ENCODE measurements around the gene ZNF648.
A peak's percentile ranks its signal among the peaks of the same experiment; 100 is the strongest.

ZNF648 gene

GRCh38 chr1:182092336-182092735, 30.8 kb upstream of the ZNF648 start:
- H3K9me3 ChIP-seq (ENCODE audit: severe bottlenecking), result no peaks in the 10 kb centered on the region
- H3K4me1 ChIP-seq (ENCODE audit: insufficient read depth, poor library complexity, severe bottlenecking), result peaks cover 12% of the 10 kb centered on the region
- H3K27me3 ChIP-seq (ENCODE audit: insufficient read depth, poor library complexity, severe bottlenecking), result no peaks in the 10 kb centered on the region
- ATAC-seq (ENCODE audit: low read depth) (no peak), DNase-seq (ENCODE audit: low spot score) (no peak)
- H3K36me3 ChIP-seq (ENCODE audit: low read depth), result no peaks in the 10 kb centered on the region
- no peak overlapping the region for H3K4me3 ChIP-seq (ENCODE audit: severe bottlenecking)
- no peak overlapping the region for H3K27ac ChIP-seq (ENCODE audit: poor library complexity, severe bottlenecking)
- TF ChIP-seq CTCF (IDR thresholded peaks at IDR 0.05; ENCODE audit: poor library complexity, severe bottlenecking), result no peak

DNA sequence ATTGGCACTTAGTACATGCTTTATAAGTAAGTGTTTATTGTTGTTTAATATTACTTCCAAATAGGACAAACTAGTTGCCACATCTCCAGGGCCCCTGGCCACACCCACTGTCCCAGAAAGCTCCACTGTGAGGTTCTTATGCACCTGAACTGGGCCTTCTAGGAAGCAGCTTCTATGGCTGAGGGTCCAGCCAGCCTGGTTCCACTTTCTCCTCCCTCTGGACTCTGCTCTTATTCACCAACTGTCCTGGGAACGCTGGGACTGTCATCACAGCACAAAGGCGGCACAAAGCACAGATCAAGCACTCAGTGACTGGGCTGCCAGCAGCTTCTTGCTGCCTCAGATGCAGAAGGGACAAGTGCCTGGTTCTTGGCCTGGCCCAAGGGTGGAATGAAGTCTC, 29.6 kb upstream of the ZNF648 start:
- ATAC-seq (ENCODE audit: low read depth) (no peak), DNase-seq (ENCODE audit: low spot score) (no peak)
- Histone ChIP-seq H3K4me1 (ENCODE audit: insufficient read depth, poor library complexity, severe bottlenecking) (peaks cover 13% of the 10 kb centered on the region), H3K27ac (ENCODE audit: poor library complexity, severe bottlenecking) (no peak overlapping the region), H3K36me3 (ENCODE audit: low read depth) (no peaks in the 10 kb centered on the region), H3K27me3 (ENCODE audit: insufficient read depth, poor library complexity, severe bottlenecking) (no peaks in the 10 kb centered on the region), H3K4me3 (ENCODE audit: severe bottlenecking) (no peak overlapping the region), H3K9me3 (ENCODE audit: severe bottlenecking) (no peaks in the 10 kb centered on the region)
- TF ChIP-seq CTCF (IDR thresholded peaks at IDR 0.05; ENCODE audit: poor library complexity, severe bottlenecking), result no peak

DNA sequence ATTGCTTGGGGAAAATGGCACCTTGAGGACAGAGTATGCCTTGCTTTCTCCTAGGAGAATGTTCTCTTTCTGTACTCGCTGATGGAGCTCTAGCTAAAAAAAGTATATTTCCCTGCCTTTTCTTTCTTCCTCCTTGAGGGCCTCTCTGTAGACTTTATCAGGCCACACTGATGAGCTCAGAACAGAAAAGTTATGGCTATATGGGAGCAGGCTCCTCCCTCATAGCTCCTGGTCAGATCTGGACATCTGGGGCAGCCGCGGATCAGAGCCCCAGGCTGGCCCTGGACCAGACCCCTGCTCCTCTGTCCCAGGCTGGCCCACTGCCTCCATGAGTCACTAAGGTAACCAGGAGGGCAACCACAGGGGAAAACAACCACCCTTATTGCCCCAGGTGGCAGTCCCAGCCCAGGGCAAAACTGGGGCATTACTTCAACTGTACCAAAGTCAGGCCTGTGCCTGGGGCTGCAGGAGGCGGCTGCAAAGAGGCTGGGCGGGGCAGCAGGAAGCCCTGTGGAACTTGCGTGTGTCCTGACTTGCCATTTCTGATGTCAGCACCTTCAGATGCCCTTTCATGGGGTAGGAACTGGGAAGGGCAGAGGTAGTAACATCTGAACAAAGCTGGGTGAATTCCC, 26.3 kb upstream of the ZNF648 start:
- TF ChIP-seq CTCF (IDR thresholded peaks at IDR 0.05; ENCODE audit: poor library complexity, severe bottlenecking), result no peak
- DNase-seq (ENCODE audit: low spot score) (no peak), ATAC-seq (ENCODE audit: low read depth) (peak; percentile 72)
- Histone ChIP-seq H3K4me3 (ENCODE audit: severe bottlenecking) (no peak overlapping the region), H3K27ac (ENCODE audit: poor library complexity, severe bottlenecking) (peak overlapping the region; percentile 52), H3K27me3 (ENCODE audit: insufficient read depth, poor library complexity, severe bottlenecking) (no peaks in the 10 kb centered on the region), H3K4me1 (ENCODE audit: insufficient read depth, poor library complexity, severe bottlenecking) (peaks cover 13% of the 10 kb centered on the region), H3K36me3 (ENCODE audit: low read depth) (no peaks in the 10 kb centered on the region), H3K9me3 (ENCODE audit: severe bottlenecking) (no peaks in the 10 kb centered on the region)

DNA sequence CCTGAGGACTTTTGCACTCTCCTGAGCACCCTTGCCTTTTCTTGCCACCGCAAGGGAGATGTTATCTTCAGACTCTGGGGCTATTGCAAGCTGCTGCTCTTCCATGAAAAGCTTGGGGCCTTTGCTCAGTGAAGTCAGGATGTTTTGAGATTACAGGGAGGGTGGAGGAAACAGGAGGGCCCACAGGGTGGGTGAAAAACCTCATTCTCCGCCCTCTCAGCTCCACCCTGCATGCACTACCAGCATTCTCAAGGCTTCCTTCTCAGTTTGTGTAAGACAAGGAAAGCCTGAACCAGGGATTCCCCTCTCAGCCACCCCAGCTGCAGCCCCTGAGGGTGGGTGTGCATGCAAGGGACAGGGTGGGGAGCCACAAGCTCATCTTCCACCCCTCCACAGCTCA, 25.8 kb upstream of the ZNF648 start:
- Histone ChIP-seq H3K27me3 (ENCODE audit: insufficient read depth, poor library complexity, severe bottlenecking) (no peaks in the 10 kb centered on the region), H3K4me1 (ENCODE audit: insufficient read depth, poor library complexity, severe bottlenecking) (peaks cover 13% of the 10 kb centered on the region), H3K9me3 (ENCODE audit: severe bottlenecking) (no peaks in the 10 kb centered on the region), H3K36me3 (ENCODE audit: low read depth) (no peaks in the 10 kb centered on the region), H3K27ac (ENCODE audit: poor library complexity, severe bottlenecking) (peak overlapping the region; percentile 52), H3K4me3 (ENCODE audit: severe bottlenecking) (no peak overlapping the region)
- no peak for ATAC-seq (ENCODE audit: low read depth)
- no peak for TF ChIP-seq CTCF (IDR thresholded peaks at IDR 0.05; ENCODE audit: poor library complexity, severe bottlenecking)
- DNase-seq (ENCODE audit: low spot score), result no peak

- Histone ChIP-seq H3K27me3 (ENCODE audit: insufficient read depth, poor library complexity, severe bottlenecking) (no peaks in the 10 kb centered on the region), H3K27ac (ENCODE audit: poor library complexity, severe bottlenecking) (no peak overlapping the region), H3K36me3 (ENCODE audit: low read depth) (no peaks in the 10 kb centered on the region), H3K9me3 (ENCODE audit: severe bottlenecking) (no peaks in the 10 kb centered on the region), H3K4me1 (ENCODE audit: insufficient read depth, poor library complexity, severe bottlenecking) (peaks cover 13% of the 10 kb centered on the region), H3K4me3 (ENCODE audit: severe bottlenecking) (no peak overlapping the region)
- DNase-seq (ENCODE audit: low spot score), result no peak
- ATAC-seq (ENCODE audit: low read depth), result no peak
- no peak for TF ChIP-seq CTCF (IDR thresholded peaks at IDR 0.05; ENCODE audit: poor library complexity, severe bottlenecking)
Observed at GRCh38 chr1:182086620-182087019, 25.1 kb upstream of the ZNF648 start.

All from RWPE2 (cell line).